ENCODE measurements around the gene RPL10.

GRCh38 chrX:154430916-154431315 is 32.7 kb downstream of the RPL10 start:
- no peak for TF ChIP-seq SP1 (CRISPR knock-in tag; IDR thresholded peaks at IDR 0.05)
- TF ChIP-seq ZNF785 (CRISPR knock-in tag; IDR thresholded peaks at IDR 0.05) = no peak
- no peak for TF ChIP-seq POLR2AphosphoS5 (IDR thresholded peaks at IDR 0.05; ENCODE audit: control insufficient read depth, insufficient read depth, low read depth, low read length)
- TF ChIP-seq JUNB (CRISPR knock-in tag; conservative IDR thresholded peaks at IDR 0.05) = no peak

Measured in K562 (cell line).